Stomach (tissue), 4 donors: ENCODE measurements around the gene HERPUD2.

ENCODE experiments used
- POLR2A ChIP-seq, 4 donors: fragments of 450-650 bp; IDR thresholded peaks; one replicate each; pipeline ENCODE4 v1.6.1; 2016; ENCODE audit warnings: antibody characterized with exemption in 4 of 4, control low read depth in 2 of 4, mild to moderate bottlenecking in 1 of 4, moderate library complexity in 1 of 4
- POLR2AphosphoS5 ChIP-seq, 3 donors: sonication (generic); formaldehyde crosslinking; IDR thresholded peaks; one replicate each; pipeline ENCODE4 v1.6.1; 2016; ENCODE audit warnings: antibody characterized with exemption in 3 of 3
- TF ChIP-seq, protein P1 (sequence below), 7 experiments: fragments of 450-650 bp in 4 of 7; fragments of 200-600 bp in 3 of 7; sonication (generic) in 3 of 7; IDR thresholded peaks; one replicate each; pipeline ENCODE4 v1.5.1; 2016 to 2019; ENCODE audit warnings: antibody characterized with exemption in 7 of 7, control low read depth in 2 of 7, mild to moderate bottlenecking in 1 of 7

DNA sequence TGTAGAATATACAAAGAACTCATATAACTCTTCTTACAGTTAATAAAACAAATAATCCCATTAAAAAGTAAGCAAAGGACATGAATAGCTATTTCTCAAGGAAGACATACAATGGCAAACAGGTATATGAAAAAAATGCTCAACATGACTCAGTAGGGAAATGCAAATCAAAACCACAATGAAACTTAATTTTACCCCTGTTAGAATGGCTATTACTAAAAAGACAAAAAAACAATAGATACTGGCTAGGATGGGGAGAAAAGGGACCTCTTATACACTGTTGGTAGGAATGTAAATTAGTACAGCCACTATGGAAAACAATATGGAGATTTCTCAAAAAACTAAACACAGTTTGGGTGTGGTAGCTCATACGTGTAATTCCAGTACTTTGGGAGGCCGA lies 37.8 kb downstream of the HERPUD2 start:
- TF ChIP-seq POLR2A (IDR thresholded peaks at IDR 0.05) (no peak), POLR2AphosphoS5 (IDR thresholded peaks at IDR 0.05) (no peak)
- TF ChIP-seq, protein P1, sequence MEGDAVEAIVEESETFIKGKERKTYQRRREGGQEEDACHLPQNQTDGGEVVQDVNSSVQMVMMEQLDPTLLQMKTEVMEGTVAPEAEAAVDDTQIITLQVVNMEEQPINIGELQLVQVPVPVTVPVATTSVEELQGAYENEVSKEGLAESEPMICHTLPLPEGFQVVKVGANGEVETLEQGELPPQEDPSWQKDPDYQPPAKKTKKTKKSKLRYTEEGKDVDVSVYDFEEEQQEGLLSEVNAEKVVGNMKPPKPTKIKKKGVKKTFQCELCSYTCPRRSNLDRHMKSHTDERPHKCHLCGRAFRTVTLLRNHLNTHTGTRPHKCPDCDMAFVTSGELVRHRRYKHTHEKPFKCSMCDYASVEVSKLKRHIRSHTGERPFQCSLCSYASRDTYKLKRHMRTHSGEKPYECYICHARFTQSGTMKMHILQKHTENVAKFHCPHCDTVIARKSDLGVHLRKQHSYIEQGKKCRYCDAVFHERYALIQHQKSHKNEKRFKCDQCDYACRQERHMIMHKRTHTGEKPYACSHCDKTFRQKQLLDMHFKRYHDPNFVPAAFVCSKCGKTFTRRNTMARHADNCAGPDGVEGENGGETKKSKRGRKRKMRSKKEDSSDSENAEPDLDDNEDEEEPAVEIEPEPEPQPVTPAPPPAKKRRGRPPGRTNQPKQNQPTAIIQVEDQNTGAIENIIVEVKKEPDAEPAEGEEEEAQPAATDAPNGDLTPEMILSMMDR (IDR thresholded peaks at IDR 0.05) = no peak
